Measurements from ENCODE around the gene ATPAF1. TPM values are rescaled to one million over a fixed set of nuclear protein-coding genes. Genes with fewer than 3 reads are reported as not detected.

ATPAF1 gene
- total and polyA plus RNA-seq, 9 of the 15 experiments (the other 6 are each of a cell fraction or from before 2014, with no cell fraction given) = 6.3 to 56.2 (median 27.4) TPM

DNA sequence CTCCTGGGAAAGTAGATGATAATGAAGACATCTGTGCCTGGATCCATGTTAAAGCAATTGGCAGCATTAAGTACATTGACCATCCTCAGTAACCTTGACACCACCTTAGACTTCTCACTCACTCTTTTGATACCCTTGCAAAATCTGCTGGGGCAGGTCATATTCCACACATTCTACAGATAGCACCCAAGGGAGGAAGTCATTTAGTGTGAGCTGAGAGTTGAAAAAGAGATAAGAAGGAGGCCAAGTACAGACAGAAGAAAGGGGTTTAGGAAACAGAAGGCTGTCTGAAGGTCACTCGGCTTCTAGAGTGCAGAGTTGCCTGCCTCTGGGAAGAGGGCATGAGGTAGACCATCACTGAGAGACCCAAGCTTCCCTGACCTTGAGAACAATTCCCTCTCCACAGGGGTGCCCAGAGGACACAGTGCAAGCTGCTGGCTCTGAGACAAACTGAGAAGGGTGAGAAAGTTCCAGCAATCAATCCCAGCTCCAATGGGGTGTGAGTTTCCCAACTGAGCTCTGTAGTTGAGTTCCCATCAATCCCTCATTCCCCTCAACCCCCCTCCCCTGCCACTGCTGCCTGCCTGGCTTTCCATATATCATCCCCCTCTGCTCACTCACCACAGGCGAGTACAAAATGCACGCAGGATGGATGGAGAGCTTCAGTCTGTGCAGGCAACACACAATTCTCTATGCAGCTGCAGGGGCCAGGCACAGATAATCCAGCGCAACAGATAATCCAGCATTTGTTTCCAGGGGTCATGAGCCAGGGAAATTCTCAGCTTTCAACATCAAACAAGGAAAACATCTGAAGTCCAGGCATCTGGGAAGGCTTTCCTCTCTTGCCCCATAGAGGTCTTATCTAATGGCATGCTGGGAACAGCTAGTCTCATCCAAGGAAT is 44.2 kb downstream of the ATPAF1 start (continued):
- TF ChIP-seq, protein P1, sequence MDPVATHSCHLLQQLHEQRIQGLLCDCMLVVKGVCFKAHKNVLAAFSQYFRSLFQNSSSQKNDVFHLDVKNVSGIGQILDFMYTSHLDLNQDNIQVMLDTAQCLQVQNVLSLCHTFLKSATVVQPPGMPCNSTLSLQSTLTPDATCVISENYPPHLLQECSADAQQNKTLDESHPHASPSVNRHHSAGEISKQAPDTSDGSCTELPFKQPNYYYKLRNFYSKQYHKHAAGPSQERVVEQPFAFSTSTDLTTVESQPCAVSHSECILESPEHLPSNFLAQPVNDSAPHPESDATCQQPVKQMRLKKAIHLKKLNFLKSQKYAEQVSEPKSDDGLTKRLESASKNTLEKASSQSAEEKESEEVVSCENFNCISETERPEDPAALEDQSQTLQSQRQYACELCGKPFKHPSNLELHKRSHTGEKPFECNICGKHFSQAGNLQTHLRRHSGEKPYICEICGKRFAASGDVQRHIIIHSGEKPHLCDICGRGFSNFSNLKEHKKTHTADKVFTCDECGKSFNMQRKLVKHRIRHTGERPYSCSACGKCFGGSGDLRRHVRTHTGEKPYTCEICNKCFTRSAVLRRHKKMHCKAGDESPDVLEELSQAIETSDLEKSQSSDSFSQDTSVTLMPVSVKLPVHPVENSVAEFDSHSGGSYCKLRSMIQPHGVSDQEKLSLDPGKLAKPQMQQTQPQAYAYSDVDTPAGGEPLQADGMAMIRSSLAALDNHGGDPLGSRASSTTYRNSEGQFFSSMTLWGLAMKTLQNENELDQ (CRISPR knock-in tag; IDR thresholded peaks at IDR 0.05; ENCODE audit: borderline replicate concordance) = no peak
- TF ChIP-seq HNRNPK (IDR thresholded peaks at IDR 0.05; ENCODE audit: low read depth, low read length, poor library complexity, severe bottlenecking) = no peak
- no peak for TF ChIP-seq SNIP1 (IDR thresholded peaks at IDR 0.05; ENCODE audit: low read depth)
- peak; percentile 33 for TF ChIP-seq CBFA2T3 (IDR thresholded peaks at IDR 0.05)
- peak; percentile 82 for TF ChIP-seq SPI1 (IDR thresholded peaks at IDR 0.05; ENCODE audit: borderline replicate concordance, low read depth, low read length)
- TF ChIP-seq ZNF445 (CRISPR knock-in tag; IDR thresholded peaks at IDR 0.05; ENCODE audit: low read depth) = no peak
- TF ChIP-seq, protein P2, sequence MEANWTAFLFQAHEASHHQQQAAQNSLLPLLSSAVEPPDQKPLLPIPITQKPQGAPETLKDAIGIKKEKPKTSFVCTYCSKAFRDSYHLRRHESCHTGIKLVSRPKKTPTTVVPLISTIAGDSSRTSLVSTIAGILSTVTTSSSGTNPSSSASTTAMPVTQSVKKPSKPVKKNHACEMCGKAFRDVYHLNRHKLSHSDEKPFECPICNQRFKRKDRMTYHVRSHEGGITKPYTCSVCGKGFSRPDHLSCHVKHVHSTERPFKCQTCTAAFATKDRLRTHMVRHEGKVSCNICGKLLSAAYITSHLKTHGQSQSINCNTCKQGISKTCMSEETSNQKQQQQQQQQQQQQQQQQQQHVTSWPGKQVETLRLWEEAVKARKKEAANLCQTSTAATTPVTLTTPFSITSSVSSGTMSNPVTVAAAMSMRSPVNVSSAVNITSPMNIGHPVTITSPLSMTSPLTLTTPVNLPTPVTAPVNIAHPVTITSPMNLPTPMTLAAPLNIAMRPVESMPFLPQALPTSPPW (CRISPR knock-in tag; IDR thresholded peaks at IDR 0.05) = no peak
- no peak for TF ChIP-seq PHB2 (IDR thresholded peaks at IDR 0.05; ENCODE audit: low read depth)
- TF ChIP-seq, protein P3, sequence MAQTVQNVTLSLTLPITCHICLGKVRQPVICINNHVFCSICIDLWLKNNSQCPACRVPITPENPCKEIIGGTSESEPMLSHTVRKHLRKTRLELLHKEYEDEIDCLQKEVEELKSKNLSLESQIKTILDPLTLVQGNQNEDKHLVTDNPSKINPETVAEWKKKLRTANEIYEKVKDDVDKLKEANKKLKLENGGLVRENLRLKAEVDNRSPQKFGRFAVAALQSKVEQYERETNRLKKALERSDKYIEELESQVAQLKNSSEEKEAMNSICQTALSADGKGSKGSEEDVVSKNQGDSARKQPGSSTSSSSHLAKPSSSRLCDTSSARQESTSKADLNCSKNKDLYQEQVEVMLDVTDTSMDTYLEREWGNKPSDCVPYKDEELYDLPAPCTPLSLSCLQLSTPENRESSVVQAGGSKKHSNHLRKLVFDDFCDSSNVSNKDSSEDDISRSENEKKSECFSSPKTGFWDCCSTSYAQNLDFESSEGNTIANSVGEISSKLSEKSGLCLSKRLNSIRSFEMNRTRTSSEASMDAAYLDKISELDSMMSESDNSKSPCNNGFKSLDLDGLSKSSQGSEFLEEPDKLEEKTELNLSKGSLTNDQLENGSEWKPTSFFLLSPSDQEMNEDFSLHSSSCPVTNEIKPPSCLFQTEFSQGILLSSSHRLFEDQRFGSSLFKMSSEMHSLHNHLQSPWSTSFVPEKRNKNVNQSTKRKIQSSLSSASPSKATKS (CRISPR knock-in tag; IDR thresholded peaks at IDR 0.05) = no peak
- no peak for TF ChIP-seq MAFK (IDR thresholded peaks at IDR 0.05; ENCODE audit: low read length)
- no peak for TF ChIP-seq BCOR (IDR thresholded peaks at IDR 0.05)
- TF ChIP-seq ESRRA (IDR thresholded peaks at IDR 0.05; ENCODE audit: borderline replicate concordance, low read depth) = peak; percentile 78
- peak in 1 of 2 experiments; percentile 26; a peak in 2 of 4 replicates for TF ChIP-seq KDM1A (IDR thresholded peaks at IDR 0.05)
- TF ChIP-seq BDP1 (IDR thresholded peaks at IDR 0.05; ENCODE audit: insufficient read depth, insufficient read length) = no peak
- TF ChIP-seq HDAC1 (IDR thresholded peaks at IDR 0.05) = 0 out of 4 replicates have a peak, but pooled peaks of 1 of the 2 experiments have one; percentile 29
- TF ChIP-seq RCOR1 (IDR thresholded peaks at IDR 0.05; ENCODE audit: borderline replicate concordance in 1 of 2, low read depth in 2 of 2, low read length in 2 of 2) = peak in 1 of 2 experiments; percentile 60; a peak in 1 of 4 replicates
- TF ChIP-seq, protein P4, sequence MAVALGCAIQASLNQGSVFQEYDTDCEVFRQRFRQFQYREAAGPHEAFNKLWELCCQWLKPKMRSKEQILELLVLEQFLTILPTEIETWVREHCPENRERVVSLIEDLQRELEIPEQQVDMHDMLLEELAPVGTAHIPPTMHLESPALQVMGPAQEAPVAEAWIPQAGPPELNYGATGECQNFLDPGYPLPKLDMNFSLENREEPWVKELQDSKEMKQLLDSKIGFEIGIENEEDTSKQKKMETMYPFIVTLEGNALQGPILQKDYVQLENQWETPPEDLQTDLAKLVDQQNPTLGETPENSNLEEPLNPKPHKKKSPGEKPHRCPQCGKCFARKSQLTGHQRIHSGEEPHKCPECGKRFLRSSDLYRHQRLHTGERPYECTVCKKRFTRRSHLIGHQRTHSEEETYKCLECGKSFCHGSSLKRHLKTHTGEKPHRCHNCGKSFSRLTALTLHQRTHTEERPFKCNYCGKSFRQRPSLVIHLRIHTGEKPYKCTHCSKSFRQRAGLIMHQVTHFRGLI (CRISPR knock-in tag; IDR thresholded peaks at IDR 0.05) = no peak
- TF ChIP-seq NR2F6 (CRISPR knock-in tag; IDR thresholded peaks at IDR 0.05) = no peak
- no peak for TF ChIP-seq BCL6 (CRISPR knock-in tag; IDR thresholded peaks at IDR 0.05)
- no peak for TF ChIP-seq GTF2F1 (IDR thresholded peaks at IDR 0.05; ENCODE audit: low read depth, low read length)
- TF ChIP-seq ETV6 (IDR thresholded peaks at IDR 0.05; ENCODE audit: borderline replicate concordance in 1 of 2, low read depth in 2 of 2, low read length in 1 of 2) = no peak
- TF ChIP-seq ETV6 (CRISPR knock-in tag; IDR thresholded peaks at IDR 0.05; ENCODE audit: borderline replicate concordance) = no peak

Data from K562 (cell line).